HepG2 (cell line): Measurements from ENCODE around the gene ZBTB7C. TPM values are rescaled to one million over a fixed set of nuclear protein-coding genes. Genes with fewer than 3 reads are reported as not detected.
A peak's percentile ranks its signal among the peaks of the same experiment; 100 is the strongest.

Source experiments
- ARID2 ChIP-seq: sonication (generic); formaldehyde crosslinking; IDR thresholded peaks from 2 replicates; pipeline ENCODE4 v1.8.1; 2022; ENCODE audit warnings: mild to moderate bottlenecking, missing genetic modification reagents, borderline replicate concordance
- ETV5 ChIP-seq: IDR thresholded peaks from 2 replicates; pipeline ENCODE4 v1.6.1; 2018; ENCODE audit warnings: missing biosample characterization, missing genetic modification reagents, inconsistent platforms, borderline replicate concordance
- MTF2 ChIP-seq: sonication (generic); formaldehyde crosslinking; IDR thresholded peaks from 2 replicates; pipeline ENCODE4 v1.5.0; 2020; ENCODE audit warnings: missing genetic modification reagents, borderline replicate concordance
- NCOA2 ChIP-seq: sonication (generic); formaldehyde crosslinking; IDR thresholded peaks from 2 replicates; pipeline ENCODE4 v1.8.0; 2022; ENCODE audit warnings: inconsistent platforms
- SKI ChIP-seq: fragments of 450-650 bp; IDR thresholded peaks from one replicate; pipeline ENCODE4 v1.6.1; 2018; ENCODE audit warnings: mild to moderate bottlenecking; ENCODE audit not compliant: partially characterized antibody
- STAG1 ChIP-seq: sonication (generic); formaldehyde crosslinking; IDR thresholded peaks from 2 replicates; pipeline ENCODE4 v1.4.0; 2020; ENCODE audit warnings: missing genetic modification reagents
- STAT5B ChIP-seq: sonication (generic); formaldehyde crosslinking; IDR thresholded peaks from 2 replicates; pipeline ENCODE4 v1.4.0; 2020; ENCODE audit warnings: missing genetic modification reagents
- TMF1 ChIP-seq: sonication (generic); formaldehyde crosslinking; IDR thresholded peaks from 2 replicates; pipeline ENCODE4 v1.8.1; 2022; ENCODE audit warnings: low read depth, missing genetic modification reagents
- ZBTB40 ChIP-seq, 2 experiments: fragments of 450-650 bp in 1 of 2; sonication (generic) in 1 of 2; formaldehyde crosslinking in 1 of 2; IDR thresholded peaks; 2 replicates each; pipeline versions ENCODE4 v1.6.1 to v1.8.0; 2016 to 2022; ENCODE audit warnings: antibody characterized with exemption in 1 of 2, mild to moderate bottlenecking in 1 of 2, missing genetic modification reagents in 1 of 2
- ZNF318 ChIP-seq: sonication (generic); formaldehyde crosslinking; IDR thresholded peaks from 2 replicates; pipeline ENCODE4 v1.4.0; 2020; ENCODE audit warnings: mild to moderate bottlenecking, missing genetic modification reagents
- ZNF468 ChIP-seq: sonication (generic); formaldehyde crosslinking; IDR thresholded peaks from 2 replicates; pipeline ENCODE4 v1.8.0; 2022; ENCODE audit warnings: mild to moderate bottlenecking, moderate library complexity, missing genetic modification reagents
- ZNF615 ChIP-seq: sonication (generic); formaldehyde crosslinking; IDR thresholded peaks from 2 replicates; pipeline ENCODE4 v1.5.0; 2020; ENCODE audit warnings: mild to moderate bottlenecking, missing genetic modification reagents, borderline replicate concordance
- ZNF674 ChIP-seq: sonication (generic); formaldehyde crosslinking; IDR thresholded peaks from 2 replicates; pipeline ENCODE4 v1.5.0; 2020; ENCODE audit warnings: low read depth, mild to moderate bottlenecking, missing genetic modification reagents
- polyA plus RNA-seq, 8 experiments: library from polyadenylated mRNA; depleted of rRNA in 3 of 8; stranded (reverse) in 7 of 8; unstranded in 1 of 8; fragments of >200 nt; fragmentation: Illumina TruSeq in 4 of 8; extraction: Trizol in 4 of 8; gene quantifications; 2 replicates each; pipeline versions ENCODE4 v1.2.1 to v1.2.3, GENCODE V29; 2011 to 2016; ENCODE audit warnings: low read depth in 4 of 8, missing spikeins in 1 of 8, mixed read lengths in 1 of 8; ENCODE audit not compliant: insufficient read depth in 1 of 8
- total RNA-seq, 5 experiments: library from RNA; depleted of rRNA; stranded (reverse); fragments of >200 nt; fragmentation: Illumina TruSeq; extraction: Trizol; gene quantifications; 2 replicates each; pipeline ENCODE4 v1.2.3, GENCODE V29; 2016; ENCODE audit warnings: low read depth in 1 of 5

Gene ZBTB7C
- total and polyA plus RNA-seq, 2 of the 13 experiments (the other 11 are each of a cell fraction or from before 2014, with no cell fraction given), result 0.01 to 0.04 TPM

- TF ChIP-seq ZBTB40 (IDR thresholded peaks at IDR 0.05) (no peak), ZBTB40 (CRISPR knock-in tag; IDR thresholded peaks at IDR 0.05) (0 out of 2 replicates have a peak, but pooled peaks have one; percentile 47), MTF2 (CRISPR knock-in tag) (no peak), ZNF318 (CRISPR knock-in tag) (no peak), ZNF674 (CRISPR knock-in tag) (no peak), ZNF468 (no peak), ZNF615 (no peak), ETV5 (0 out of 2 replicates have a peak, but pooled peaks have one; percentile 28), STAG1 (CRISPR knock-in tag) (no peak), ARID2 (CRISPR knock-in tag) (no peak), TMF1 (no peak), STAT5B (CRISPR knock-in tag) (no peak), SKI (peak; percentile 81), NCOA2 (CRISPR knock-in tag) (peak; percentile 79)
Measured at GRCh38 chr18:48454261-48454757, 45.1 kb upstream of the ZBTB7C start (continued).
